Measurements from ENCODE around the gene MOB3B.

DNA sequence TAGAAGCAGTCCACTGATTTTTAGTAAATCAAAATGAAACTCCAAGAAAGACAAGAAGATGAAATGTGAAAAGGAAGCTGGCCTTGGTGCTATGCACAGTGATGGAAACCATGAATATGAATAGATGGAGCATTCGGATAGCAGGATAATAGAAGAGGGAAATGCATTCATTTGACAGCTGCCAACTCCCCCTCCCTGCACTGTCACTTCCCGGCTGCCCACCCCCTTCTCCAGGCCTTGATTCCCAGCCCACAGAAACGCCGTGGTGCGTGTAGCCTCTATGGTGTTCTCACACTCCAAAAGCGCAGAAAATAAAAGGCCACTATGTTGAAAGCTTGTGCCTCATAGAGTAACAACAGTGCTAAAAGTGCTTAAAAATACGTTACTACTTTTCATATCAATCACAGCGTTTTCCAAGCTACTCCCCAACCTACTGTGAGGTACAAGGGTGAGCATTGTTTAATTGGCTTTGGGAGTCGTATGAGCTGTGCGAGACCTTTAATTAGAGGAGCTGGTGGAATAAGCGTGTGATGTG, 31.7 kb downstream of the MOB3B start:
- TF ChIP-seq, protein P1, sequence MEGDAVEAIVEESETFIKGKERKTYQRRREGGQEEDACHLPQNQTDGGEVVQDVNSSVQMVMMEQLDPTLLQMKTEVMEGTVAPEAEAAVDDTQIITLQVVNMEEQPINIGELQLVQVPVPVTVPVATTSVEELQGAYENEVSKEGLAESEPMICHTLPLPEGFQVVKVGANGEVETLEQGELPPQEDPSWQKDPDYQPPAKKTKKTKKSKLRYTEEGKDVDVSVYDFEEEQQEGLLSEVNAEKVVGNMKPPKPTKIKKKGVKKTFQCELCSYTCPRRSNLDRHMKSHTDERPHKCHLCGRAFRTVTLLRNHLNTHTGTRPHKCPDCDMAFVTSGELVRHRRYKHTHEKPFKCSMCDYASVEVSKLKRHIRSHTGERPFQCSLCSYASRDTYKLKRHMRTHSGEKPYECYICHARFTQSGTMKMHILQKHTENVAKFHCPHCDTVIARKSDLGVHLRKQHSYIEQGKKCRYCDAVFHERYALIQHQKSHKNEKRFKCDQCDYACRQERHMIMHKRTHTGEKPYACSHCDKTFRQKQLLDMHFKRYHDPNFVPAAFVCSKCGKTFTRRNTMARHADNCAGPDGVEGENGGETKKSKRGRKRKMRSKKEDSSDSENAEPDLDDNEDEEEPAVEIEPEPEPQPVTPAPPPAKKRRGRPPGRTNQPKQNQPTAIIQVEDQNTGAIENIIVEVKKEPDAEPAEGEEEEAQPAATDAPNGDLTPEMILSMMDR (IDR thresholded peaks at IDR 0.05) = no peak
- TF ChIP-seq EZH2 (IDR thresholded peaks at IDR 0.05) (no peak), EZH2phosphoT487 (IDR thresholded peaks at IDR 0.05) (no peak)
